GM23338 (cell line): Measurements from ENCODE around the gene SUGCT. TPM values are rescaled to one million over a fixed set of nuclear protein-coding genes. Genes with fewer than 3 reads are reported as not detected.

Experiments used
- ATAC-seq: fragments of 200-7000 bp; cut with Tn5 transposase; 3 replicates; pipeline ENCODE4 v1.9.1; 2020
- DNase-seq: peaks from one replicate; pipeline ENCODE4 v3.0.0-alpha.2; 2015; ENCODE audit warnings: low spot score
- H2AFZ ChIP-seq: fragments of 200-600 bp; sonication (generic); 2 replicates; pipeline ENCODE4 v1.8.0; 2016; ENCODE audit warnings: antibody characterized with exemption, mild to moderate bottlenecking, moderate library complexity
- H3F3A ChIP-seq: fragments of 200-600 bp; sonication (generic); replicated peaks from 2 replicates; pipeline ENCODE4 v1.8.0; 2017; ENCODE audit warnings: antibody characterized with exemption, mixed run types, low read depth
- H3K27ac ChIP-seq: fragments of 200-600 bp; sonication (generic); 2 replicates; pipeline ENCODE4 v1.6.1; 2016; ENCODE audit warnings: low read depth
- H3K27me3 ChIP-seq: fragments of 200-600 bp; sonication (generic); 2 replicates; pipeline ENCODE4 v1.8.0; 2016; ENCODE audit warnings: mild to moderate bottlenecking, mixed run types, moderate library complexity; ENCODE audit not compliant: insufficient read depth
- H3K36me3 ChIP-seq: fragments of 200-600 bp; sonication (generic); 2 replicates; pipeline ENCODE4 v1.8.0; 2016; ENCODE audit warnings: mild to moderate bottlenecking; ENCODE audit not compliant: insufficient read depth
- H3K4me1 ChIP-seq: fragments of 200-600 bp; sonication (generic); 2 replicates; pipeline ENCODE4 v1.8.0; 2016; ENCODE audit warnings: mild to moderate bottlenecking, moderate library complexity; ENCODE audit not compliant: insufficient read depth
- H3K4me2 ChIP-seq: fragments of 200-600 bp; sonication (generic); 2 replicates; pipeline ENCODE4 v1.7.1; 2017; ENCODE audit warnings: mixed run types
- H3K4me3 ChIP-seq: fragments of 200-600 bp; sonication (generic); 2 replicates; pipeline ENCODE4 v1.6.1; 2016; ENCODE audit warnings: mixed run types
- H3K79me2 ChIP-seq: fragments of 200-600 bp; sonication (generic); replicated peaks from 2 replicates; pipeline ENCODE4 v1.8.0; 2017; ENCODE audit warnings: mild to moderate bottlenecking; ENCODE audit not compliant: insufficient read depth
- H3K9me2 ChIP-seq: fragments of 200-600 bp; sonication (generic); 2 replicates; pipeline ENCODE4 v1.8.0; 2017; ENCODE audit not compliant: insufficient read depth
- H4K20me1 ChIP-seq: fragments of 200-600 bp; sonication (generic); replicated peaks from 2 replicates; pipeline ENCODE4 v1.8.0; 2017; ENCODE audit warnings: mild to moderate bottlenecking; ENCODE audit not compliant: insufficient read depth
- H3K27ac Mint-ChIP-seq: 2 replicates; pipeline ENCODE4 v1.8.0; 2020; ENCODE audit warnings: inconsistent platforms, mild to moderate bottlenecking, moderate library complexity, mixed read lengths
- H3K27me3 Mint-ChIP-seq: 3 replicates; pipeline ENCODE4 v1.8.0; 2022; ENCODE audit warnings: low read depth, mild to moderate bottlenecking, moderate library complexity, mixed read lengths, inconsistent platforms; ENCODE audit not compliant: insufficient read depth, poor library complexity
- H3K36me3 Mint-ChIP-seq: 3 replicates; pipeline ENCODE4 v1.8.0; 2021; ENCODE audit warnings: low read depth, mild to moderate bottlenecking, inconsistent platforms, moderate library complexity, mixed read lengths
- H3K4me1 Mint-ChIP-seq: 3 replicates; pipeline ENCODE4 v1.8.0; 2020; ENCODE audit warnings: mild to moderate bottlenecking, inconsistent platforms, mixed read lengths
- H3K4me3 Mint-ChIP-seq: 3 replicates; pipeline ENCODE4 v1.8.0; 2021; ENCODE audit warnings: moderate library complexity, mild to moderate bottlenecking, inconsistent platforms, mixed read lengths
- H3K9me3 Mint-ChIP-seq: 3 replicates; pipeline ENCODE4 v1.8.0; 2020; ENCODE audit warnings: moderate library complexity, mild to moderate bottlenecking, inconsistent platforms, mixed read lengths
- CREB1 ChIP-seq: fragments of 250-450 bp; sonication (Bioruptor Pico); IDR thresholded peaks from 2 replicates; pipeline ENCODE4 v1.5.0; 2020; ENCODE audit warnings: low read depth, mild to moderate bottlenecking, moderate library complexity
- ETS1 ChIP-seq: IDR thresholded peaks from 2 replicates; pipeline ENCODE4 v1.6.1; 2016; ENCODE audit warnings: antibody characterized with exemption
- EZH2 ChIP-seq: fragments of 200-600 bp; sonication (generic); IDR thresholded peaks from one replicate; pipeline ENCODE4 v1.8.0; 2017; ENCODE audit warnings: antibody characterized with exemption, mild to moderate bottlenecking, low read depth; ENCODE audit not compliant: unreplicated experiment
- EZH2phosphoT487 ChIP-seq: fragments of 200-600 bp; sonication (generic); IDR thresholded peaks from one replicate; pipeline ENCODE4 v1.8.1; 2018; ENCODE audit warnings: antibody characterized with exemption; ENCODE audit not compliant: unreplicated experiment
- NANOG ChIP-seq: IDR thresholded peaks from 2 replicates; pipeline ENCODE4 v1.6.1; 2016; ENCODE audit warnings: antibody characterized with exemption, borderline replicate concordance
- REST ChIP-seq: IDR thresholded peaks from one replicate; pipeline ENCODE4 v1.6.1; 2018; ENCODE audit warnings: antibody characterized with exemption; ENCODE audit not compliant: unreplicated experiment
- STAT1 ChIP-seq: IDR thresholded peaks from one replicate; pipeline ENCODE4 v1.6.1; 2016; ENCODE audit warnings: antibody characterized with exemption; ENCODE audit not compliant: unreplicated experiment
- ZNF114 ChIP-seq: fragments of 250-450 bp; sonication (Bioruptor Pico); IDR thresholded peaks from 2 replicates; pipeline ENCODE4 v1.5.0; 2020; ENCODE audit warnings: mild to moderate bottlenecking, moderate library complexity
- ZNF331 ChIP-seq: fragments of 250-450 bp; sonication (Bioruptor Pico); IDR thresholded peaks from 2 replicates; pipeline ENCODE4 v1.5.0; 2020; ENCODE audit warnings: low read depth, mild to moderate bottlenecking, moderate library complexity
- ZNF462 ChIP-seq: fragments of 250-450 bp; sonication (Bioruptor Pico); IDR thresholded peaks from 2 replicates; pipeline ENCODE4 v1.5.0; 2020; ENCODE audit warnings: mild to moderate bottlenecking, moderate library complexity
- polyA plus RNA-seq: library from polyadenylated mRNA; unstranded; fragments of >200 nt; fragmentation: Nextera tagmentation; extraction: Ambion mirVana; gene quantifications from 2 replicates; pipeline ENCODE4 v1.2.1, GENCODE V29; 2016
- total RNA-seq: library from RNA; depleted of rRNA; stranded (reverse); fragments of >200 nt; shearing (Covaris generic); gene quantifications from 2 replicates; pipeline ENCODE4 v1.2.3, GENCODE V29; 2014

Gene SUGCT
- total and polyA plus RNA-seq, 2 experiments from 2014 or later, result 4.2 to 5.6 TPM

GRCh38 chr7:40675741-40676140, 540.9 kb downstream of the SUGCT start (continued):
- TF ChIP-seq ZNF462 (CRISPR knock-in tag) (no peak), EZH2 (no peak), STAT1 (no peak), ETS1 (no peak), CREB1 (no peak)

GRCh38 chr7:40676221-40676620, 541.4 kb downstream of the SUGCT start:
- no peak for DNase-seq
- H3K27me3 Mint-ChIP-seq, result no peaks in the 10 kb centered on the region
- Histone ChIP-seq H3K4me3 (no peak overlapping the region), H3K4me1 (no peaks in the 10 kb centered on the region), H3K27me3 (no peaks in the 10 kb centered on the region), H3K9me2 (no peaks in the 10 kb centered on the region), H3K4me2 (no peak overlapping the region), H3K36me3 (no peaks in the 10 kb centered on the region), H3K27ac (no peak overlapping the region), H3F3A (no peaks in the 10 kb centered on the region), H4K20me1 (no peaks in the 10 kb centered on the region), H2AFZ (no peak overlapping the region), H3K79me2 (no peaks in the 10 kb centered on the region)
- no peaks in the 10 kb centered on the region for H3K36me3 Mint-ChIP-seq
- no peak overlapping the region for H3K4me3 Mint-ChIP-seq
- no peak for ATAC-seq
- peaks cover 2% of the 10 kb centered on the region; the same call in 1 of the 3 replicates for H3K4me1 Mint-ChIP-seq
- H3K27ac Mint-ChIP-seq, result no peak overlapping the region
- no peaks in the 10 kb centered on the region for H3K9me3 Mint-ChIP-seq
- TF ChIP-seq CREB1, result no peak
- no peak for TF ChIP-seq REST
- no peak for TF ChIP-seq ZNF331 (CRISPR knock-in tag)
- TF ChIP-seq ZNF114 (CRISPR knock-in tag), result no peak
- no peak for TF ChIP-seq ETS1
- TF ChIP-seq EZH2phosphoT487, result no peak
- no peak for TF ChIP-seq NANOG
- TF ChIP-seq EZH2, result no peak
